CD4-positive, alpha-beta T cell treated with Interleukin-10 for 1 hour (primary cell): ENCODE results near the gene RAC3.

ENCODE experiments used
- DNase-seq: peaks from one replicate; pipeline ENCODE4 v3.0.0-alpha.2; 2020

The RAC3 gene

DNA sequence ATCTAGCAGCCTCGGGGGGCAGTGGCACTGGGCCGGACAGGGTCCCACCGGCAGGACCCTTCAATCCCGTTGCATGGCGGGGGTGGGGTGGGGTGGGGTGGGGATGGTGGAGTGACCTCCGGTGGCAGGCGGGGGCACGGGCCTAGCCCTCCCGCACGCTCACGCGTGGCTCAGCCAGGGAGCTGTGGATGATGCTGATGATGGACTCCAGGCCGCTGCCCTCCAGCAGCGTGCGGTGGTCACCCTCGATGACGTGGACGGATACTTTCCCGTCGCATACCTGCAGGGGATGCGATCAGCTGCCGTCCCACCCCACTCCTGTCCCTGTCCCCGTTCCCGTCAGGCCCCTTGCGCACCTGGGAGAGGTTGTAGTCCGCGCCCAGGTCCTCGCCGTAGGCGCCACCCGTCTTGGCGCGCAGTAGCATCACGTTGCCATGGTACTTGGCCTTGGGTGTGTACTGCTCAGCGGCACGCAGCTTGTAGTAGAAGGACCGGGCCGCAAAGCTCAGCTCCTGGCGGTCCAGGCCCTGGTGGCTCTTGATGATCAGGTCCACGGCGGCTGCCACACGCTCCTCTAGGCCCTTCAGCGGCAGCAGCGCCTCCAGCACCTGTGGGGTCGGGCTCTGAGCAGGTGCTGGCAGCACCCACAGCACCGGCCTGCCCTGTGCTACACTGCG lies 47.7 kb downstream of the RAC3 start:
- DNase-seq: no peak

DNA sequence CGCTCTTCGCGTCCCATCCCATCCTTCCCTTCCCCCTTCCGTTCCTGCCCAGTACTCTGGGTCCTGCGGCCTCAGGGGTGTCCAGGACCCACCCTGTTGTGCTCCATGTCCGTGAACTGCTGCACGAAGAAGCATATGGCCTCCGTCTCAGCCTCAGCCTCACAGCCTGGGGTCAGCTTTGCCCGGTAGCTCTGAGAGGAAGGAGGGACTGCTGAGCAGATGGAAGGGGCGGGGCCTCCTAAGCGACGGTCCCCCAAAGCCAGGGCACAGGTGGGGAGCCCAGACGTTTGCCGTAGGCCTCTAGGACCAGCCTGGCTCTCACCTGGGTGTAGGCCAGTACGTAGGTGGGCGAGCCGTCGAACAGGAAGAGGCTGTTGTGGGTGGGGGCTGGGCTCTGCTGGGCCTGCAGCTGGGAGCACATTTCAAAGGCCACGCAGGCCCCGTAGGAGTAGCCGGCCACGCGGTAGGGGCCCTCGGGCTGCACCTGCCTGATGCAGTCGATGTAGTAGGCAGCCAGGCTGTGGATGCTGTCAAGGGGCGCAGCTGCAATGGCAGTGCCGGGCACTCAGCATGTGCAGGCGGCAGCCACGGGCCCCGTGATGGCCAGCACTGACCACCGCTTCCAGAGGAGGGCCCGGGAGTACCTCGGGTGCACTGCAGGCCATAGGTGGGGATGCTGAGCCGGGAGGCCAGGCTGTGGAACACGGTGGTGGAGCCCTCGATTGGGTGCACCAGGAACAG lies 48.7 kb downstream of the RAC3 start:
- DNase-seq: no peak

DNA sequence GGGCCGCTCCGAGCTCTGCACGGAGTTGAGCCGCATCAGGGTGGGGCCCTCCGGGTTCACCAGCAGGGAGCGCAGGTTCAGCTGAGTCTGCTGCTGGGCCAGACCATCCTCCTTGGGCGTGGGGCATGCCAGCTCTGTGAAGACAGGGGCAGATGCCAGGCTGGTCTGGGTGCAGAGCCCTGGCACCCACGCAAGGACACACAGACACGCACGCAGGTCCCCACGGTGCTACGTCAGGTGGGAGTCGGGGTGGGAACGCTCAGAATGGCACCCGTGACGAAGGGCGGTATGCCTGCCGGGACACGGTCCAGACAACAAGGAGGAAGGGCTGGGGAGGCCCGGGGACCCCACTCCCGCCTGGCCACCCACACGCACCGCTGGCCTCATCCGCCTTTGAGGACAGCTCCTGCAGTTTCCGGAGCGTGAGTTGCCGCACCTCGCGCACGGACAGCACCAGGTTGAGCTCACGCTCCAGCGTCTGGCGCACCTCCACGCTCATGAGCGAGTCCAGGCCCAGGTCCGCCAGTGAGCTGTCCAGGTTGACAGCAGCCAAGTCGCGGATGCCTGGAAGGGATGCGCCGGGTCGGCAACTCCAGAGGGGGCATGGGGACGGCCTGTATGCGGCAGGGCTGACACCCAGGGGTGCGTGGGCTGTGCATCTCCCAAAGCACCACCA lies 49.4 kb downstream of the RAC3 start:
- no peak for DNase-seq

DNA sequence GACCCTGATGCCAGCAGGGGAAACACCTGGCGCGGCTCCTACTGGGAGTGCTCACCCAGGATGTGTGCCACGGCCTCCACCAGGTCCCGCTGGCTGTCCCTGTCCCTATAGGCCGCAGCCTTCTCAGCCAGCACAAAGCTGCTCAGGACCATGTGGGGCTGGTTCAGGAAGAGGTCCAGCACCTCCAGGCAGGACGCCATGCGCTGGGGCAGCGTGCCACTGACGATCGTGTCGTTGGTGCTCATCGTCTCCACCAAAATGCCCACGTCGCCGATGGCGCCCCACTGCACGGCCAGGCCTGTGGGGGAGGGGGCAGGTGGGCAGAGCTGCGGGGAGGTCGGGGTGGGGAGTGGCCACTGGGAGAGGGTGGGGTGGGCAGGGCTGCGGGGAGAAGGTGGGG lies 50.1 kb downstream of the RAC3 start:
- no peak for DNase-seq

DNA sequence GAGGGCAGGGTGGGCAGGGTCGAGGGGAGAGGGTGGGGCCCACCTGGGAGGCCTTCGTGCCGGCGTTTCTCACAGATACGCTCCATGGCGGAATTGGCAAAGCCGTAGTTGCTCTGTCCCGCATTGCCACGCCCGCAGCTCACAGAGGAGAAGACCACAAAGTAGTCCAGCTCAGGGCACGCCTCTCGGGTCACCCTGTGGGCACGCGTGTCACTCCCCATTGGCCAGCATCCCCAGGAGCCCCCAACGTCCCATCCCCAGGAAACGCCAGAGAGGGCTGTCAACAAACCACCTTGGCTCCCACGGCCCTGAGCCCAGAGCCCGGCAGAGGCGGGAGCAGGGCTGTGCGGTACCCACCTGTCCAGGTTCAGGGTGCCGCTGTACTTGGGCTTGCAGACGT lies 50.5 kb downstream of the RAC3 start:
- no peak for DNase-seq

DNA sequence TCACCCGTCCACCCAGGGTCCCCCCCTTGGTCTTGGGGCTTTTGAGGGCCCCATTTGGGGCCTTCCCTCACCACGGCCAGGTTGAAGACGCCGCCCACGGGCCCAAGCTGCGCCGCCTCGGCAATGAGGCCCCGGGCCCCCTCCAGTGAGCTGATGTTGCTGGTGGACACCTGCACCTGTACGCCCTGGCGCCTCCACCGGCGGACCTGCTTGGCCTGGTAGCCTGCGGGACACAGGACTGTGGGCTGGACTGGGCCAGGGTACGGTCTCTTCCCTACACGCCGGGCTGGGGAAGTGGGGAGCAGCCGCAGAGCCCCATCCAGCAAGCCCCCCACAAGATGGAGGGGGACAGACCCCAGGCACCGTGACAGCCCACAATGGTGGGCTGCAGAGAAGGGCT lies 51.0 kb downstream of the RAC3 start:
- no peak for DNase-seq

DNA sequence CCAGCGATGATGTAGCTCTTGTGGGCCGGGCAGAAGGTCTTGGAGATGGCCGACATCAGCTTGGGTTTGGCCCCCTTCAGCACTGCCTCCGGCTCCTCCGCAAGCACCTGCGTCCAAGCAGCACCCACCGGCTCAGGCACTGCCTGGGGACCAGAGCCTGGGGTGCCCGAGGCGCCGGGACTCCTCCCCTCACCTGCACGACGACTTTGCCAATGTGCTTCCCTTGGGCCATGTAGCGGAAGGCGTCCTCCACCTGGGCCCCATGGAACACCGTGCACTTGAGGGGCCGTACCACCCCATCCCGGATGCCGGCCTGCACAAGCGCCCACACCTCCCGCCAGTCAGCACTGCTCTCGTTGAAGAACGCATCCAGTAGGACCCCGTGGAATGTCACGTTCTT lies 51.5 kb downstream of the RAC3 start:
- no peak for DNase-seq
